ENCODE results near the gene ASH1L. TPM values are rescaled to one million over a fixed set of nuclear protein-coding genes. Genes with fewer than 3 reads are reported as not detected.

Gene ASH1L
- total RNA-seq, 3 donors from 2014 or later: 83.2 to 103 (median 85.6) TPM

DNA sequence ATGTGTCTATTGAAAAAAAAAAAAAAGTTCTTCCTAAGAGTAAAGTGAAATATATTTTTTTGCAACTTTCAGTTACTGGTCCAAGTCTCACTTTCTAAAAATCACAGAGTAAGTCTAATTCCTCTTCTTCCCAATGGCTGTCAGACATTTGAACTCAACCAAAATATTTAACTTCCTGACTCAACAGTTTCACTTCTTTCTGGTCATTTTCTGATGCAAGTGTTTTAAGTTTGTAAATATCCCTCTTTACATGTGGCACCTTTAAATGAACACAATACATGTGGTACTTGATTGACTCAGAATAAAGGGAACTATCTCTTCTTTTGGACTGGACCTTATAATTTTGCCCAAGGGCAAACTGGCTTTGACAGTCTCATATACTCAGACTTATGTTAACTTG, 76.7 kb downstream of the ASH1L start:
- H3K27ac ChIP-seq: no peak overlapping the region
- intact Hi-C loops (cut with DNase I; ENCODE audit: low total_unique reads): no loop called here
- TF ChIP-seq POLR2AphosphoS5 (IDR thresholded peaks at IDR 0.05): no peak
- TF ChIP-seq, protein P1, sequence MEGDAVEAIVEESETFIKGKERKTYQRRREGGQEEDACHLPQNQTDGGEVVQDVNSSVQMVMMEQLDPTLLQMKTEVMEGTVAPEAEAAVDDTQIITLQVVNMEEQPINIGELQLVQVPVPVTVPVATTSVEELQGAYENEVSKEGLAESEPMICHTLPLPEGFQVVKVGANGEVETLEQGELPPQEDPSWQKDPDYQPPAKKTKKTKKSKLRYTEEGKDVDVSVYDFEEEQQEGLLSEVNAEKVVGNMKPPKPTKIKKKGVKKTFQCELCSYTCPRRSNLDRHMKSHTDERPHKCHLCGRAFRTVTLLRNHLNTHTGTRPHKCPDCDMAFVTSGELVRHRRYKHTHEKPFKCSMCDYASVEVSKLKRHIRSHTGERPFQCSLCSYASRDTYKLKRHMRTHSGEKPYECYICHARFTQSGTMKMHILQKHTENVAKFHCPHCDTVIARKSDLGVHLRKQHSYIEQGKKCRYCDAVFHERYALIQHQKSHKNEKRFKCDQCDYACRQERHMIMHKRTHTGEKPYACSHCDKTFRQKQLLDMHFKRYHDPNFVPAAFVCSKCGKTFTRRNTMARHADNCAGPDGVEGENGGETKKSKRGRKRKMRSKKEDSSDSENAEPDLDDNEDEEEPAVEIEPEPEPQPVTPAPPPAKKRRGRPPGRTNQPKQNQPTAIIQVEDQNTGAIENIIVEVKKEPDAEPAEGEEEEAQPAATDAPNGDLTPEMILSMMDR (IDR thresholded peaks at IDR 0.05): no peak
- no peak for TF ChIP-seq POLR2A (IDR thresholded peaks at IDR 0.05)
- no peaks in the 10 kb centered on the region for H3K36me3 ChIP-seq
- H3K27me3 ChIP-seq: no peaks in the 10 kb centered on the region
- no peak for DNase-seq (ENCODE audit: low spot score in 2 of 2)
- H3K4me1 ChIP-seq: no peaks in the 10 kb centered on the region
- H3K9me3 ChIP-seq: no peaks in the 10 kb centered on the region
- H3K4me3 ChIP-seq: no peak overlapping the region

DNA sequence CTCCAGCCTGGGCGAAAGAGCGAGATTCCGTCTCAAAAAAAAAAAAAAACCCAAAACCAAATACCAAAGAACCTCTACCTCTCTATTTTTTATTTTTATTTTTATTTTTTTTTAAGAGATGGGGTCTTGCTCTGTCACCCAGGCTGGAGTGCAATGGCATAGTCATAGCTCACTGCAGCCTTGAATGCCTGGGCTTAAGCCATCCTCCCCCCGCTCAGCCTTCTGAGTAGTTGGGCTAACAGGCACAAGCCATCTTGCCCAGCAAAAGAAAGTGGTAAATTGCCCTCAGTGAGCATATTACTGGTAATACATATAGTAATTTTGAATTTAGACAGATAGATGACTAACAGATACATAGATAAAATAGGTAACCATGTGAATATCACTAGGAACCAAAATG, 77.4 kb downstream of the ASH1L start:
- intact Hi-C loops (cut with DNase I; ENCODE audit: low total_unique reads): no loop called here
- H3K27ac ChIP-seq: no peak overlapping the region
- DNase-seq (ENCODE audit: low spot score in 2 of 2): no peak

DNA sequence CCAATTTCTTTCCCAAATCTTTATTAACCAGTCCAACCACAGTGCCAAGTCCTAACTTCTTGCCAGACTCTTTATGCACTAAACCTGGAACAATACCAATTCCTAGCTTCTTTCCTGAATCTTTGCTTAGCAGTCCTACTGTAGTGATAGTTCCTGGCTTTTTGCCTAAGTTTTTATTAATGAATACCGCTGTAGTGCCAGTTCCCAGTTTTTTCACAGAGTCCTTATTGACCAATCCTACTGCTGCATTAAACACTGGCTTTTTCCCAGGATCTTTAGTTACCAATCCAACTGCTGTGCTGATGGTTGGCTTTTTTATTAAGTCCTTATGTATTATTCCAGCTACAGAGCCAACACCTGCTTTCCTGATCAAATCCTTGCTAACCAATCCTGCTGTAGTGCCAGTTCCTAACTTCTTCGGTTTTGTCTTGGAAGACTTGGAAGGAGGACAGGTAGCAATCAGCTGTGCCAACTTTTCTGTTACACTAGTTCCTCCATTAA, 80.8 kb downstream of the ASH1L start:
- DNase-seq (ENCODE audit: low spot score in 2 of 2): no peak
- H3K27me3 ChIP-seq: no peaks in the 10 kb centered on the region
- intact Hi-C loops (cut with DNase I; ENCODE audit: low total_unique reads): no loop called here
- H3K4me1 ChIP-seq: no peaks in the 10 kb centered on the region
- H3K27ac ChIP-seq: peak overlapping the region in 1 of 2 donors; percentile 1
- TF ChIP-seq, protein P1 (IDR thresholded peaks at IDR 0.05): no peak
- no peak for TF ChIP-seq POLR2AphosphoS5 (IDR thresholded peaks at IDR 0.05)
- no peak for TF ChIP-seq POLR2A (IDR thresholded peaks at IDR 0.05)
- H3K9me3 ChIP-seq: no peaks in the 10 kb centered on the region
- H3K4me3 ChIP-seq: no peak overlapping the region
- no peaks in the 10 kb centered on the region for H3K36me3 ChIP-seq

More for the DNA sequence above, 77.4 kb downstream of the ASH1L start:
- Histone ChIP-seq H3K27me3 (no peaks in the 10 kb centered on the region), H3K4me1 (no peaks in the 10 kb centered on the region), H3K36me3 (no peaks in the 10 kb centered on the region), H3K9me3 (no peaks in the 10 kb centered on the region), H3K4me3 (no peak overlapping the region)
- no peak for TF ChIP-seq POLR2AphosphoS5 (IDR thresholded peaks at IDR 0.05)
- TF ChIP-seq POLR2A (IDR thresholded peaks at IDR 0.05): no peak
- TF ChIP-seq, protein P1 (IDR thresholded peaks at IDR 0.05): no peak

DNA sequence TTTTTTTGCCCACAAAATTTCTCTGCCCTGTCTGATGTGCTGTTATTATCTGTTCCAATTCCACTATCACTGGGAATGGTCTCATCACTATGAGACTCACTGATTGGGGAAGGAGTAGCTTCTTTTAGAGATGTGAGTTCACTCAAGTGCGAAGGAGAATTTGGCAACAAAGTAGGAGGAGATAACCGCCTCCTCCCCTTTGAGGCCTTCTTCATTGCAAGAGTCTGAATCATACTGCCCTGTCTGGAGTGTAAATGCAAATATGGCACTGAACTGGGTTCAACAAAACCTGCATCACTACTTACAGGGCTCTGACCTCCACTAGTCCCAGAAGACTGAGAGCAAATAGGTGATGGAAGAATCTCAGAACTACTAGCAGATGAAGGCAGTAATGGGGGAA, 83.4 kb downstream of the ASH1L start:
- Histone ChIP-seq H3K9me3 (no peaks in the 10 kb centered on the region), H3K4me1 (no peaks in the 10 kb centered on the region), H3K27ac (no peak overlapping the region), H3K36me3 (no peaks in the 10 kb centered on the region), H3K27me3 (no peaks in the 10 kb centered on the region), H3K4me3 (no peak overlapping the region)
- TF ChIP-seq POLR2AphosphoS5 (IDR thresholded peaks at IDR 0.05) (no peak), POLR2A (IDR thresholded peaks at IDR 0.05) (no peak)
- TF ChIP-seq, protein P1 (IDR thresholded peaks at IDR 0.05): no peak
- intact Hi-C loops (cut with DNase I; ENCODE audit: low total_unique reads): no loop called here
- no peak for DNase-seq (ENCODE audit: low spot score in 2 of 2)

DNA sequence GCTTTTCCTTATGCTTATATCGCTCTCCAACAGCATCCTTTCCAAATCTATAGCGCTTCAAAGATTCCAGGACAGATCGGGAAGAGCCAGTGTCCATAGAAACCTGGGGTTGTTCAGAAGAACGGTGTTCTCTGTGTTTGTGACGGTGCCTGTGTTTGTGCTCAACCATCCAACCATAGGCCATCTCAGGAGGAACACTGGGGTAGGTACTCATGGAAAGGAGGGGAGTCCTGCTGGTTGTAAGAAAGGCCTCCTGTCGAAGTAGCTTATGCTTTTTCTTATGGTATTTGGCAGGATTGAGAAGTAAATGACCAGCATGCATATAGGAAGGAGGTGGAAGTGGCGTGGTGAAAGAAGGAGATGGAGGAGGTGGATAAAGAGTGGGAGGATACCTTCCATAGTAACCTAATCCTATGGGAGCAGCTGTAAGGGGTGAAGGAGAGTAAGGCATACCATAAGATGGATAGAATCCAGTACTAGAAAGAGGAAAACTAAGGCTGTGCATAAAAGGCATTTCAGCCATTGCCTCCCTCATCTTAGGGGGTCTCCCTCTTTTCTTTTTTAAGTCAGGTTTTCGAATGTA, 84.2 kb downstream of the ASH1L start:
- Histone ChIP-seq H3K4me1 (no peaks in the 10 kb centered on the region), H3K9me3 (no peaks in the 10 kb centered on the region), H3K4me3 (no peak overlapping the region), H3K27me3 (no peaks in the 10 kb centered on the region), H3K27ac (no peak overlapping the region), H3K36me3 (no peaks in the 10 kb centered on the region)
- no peak for DNase-seq (ENCODE audit: low spot score in 2 of 2)
- TF ChIP-seq POLR2A (IDR thresholded peaks at IDR 0.05) (no peak), POLR2AphosphoS5 (IDR thresholded peaks at IDR 0.05) (no peak)
- TF ChIP-seq, protein P1 (IDR thresholded peaks at IDR 0.05): no peak
- intact Hi-C loops (cut with DNase I; ENCODE audit: low total_unique reads): no loop called here

Measured in breast epithelium (tissue), 4 donors.